Measurements from ENCODE around the gene FAM13A. TPM values are rescaled to one million over a fixed set of nuclear protein-coding genes. Genes with fewer than 3 reads are reported as not detected.

Gene FAM13A
- total and polyA plus RNA-seq, 12 donors, result 10.1 to 61.6 (median 29.1) TPM

- 71 to 77% (median 74%) methylated on average over 2 of the region's 2 CpGs for WGBS, 4 donors
- intact Hi-C loops (cut with DNase I), result no loop called here
These were observed 231.1 kb downstream of the FAM13A start for GRCh38 chr4:88825931-88826330.

DNA sequence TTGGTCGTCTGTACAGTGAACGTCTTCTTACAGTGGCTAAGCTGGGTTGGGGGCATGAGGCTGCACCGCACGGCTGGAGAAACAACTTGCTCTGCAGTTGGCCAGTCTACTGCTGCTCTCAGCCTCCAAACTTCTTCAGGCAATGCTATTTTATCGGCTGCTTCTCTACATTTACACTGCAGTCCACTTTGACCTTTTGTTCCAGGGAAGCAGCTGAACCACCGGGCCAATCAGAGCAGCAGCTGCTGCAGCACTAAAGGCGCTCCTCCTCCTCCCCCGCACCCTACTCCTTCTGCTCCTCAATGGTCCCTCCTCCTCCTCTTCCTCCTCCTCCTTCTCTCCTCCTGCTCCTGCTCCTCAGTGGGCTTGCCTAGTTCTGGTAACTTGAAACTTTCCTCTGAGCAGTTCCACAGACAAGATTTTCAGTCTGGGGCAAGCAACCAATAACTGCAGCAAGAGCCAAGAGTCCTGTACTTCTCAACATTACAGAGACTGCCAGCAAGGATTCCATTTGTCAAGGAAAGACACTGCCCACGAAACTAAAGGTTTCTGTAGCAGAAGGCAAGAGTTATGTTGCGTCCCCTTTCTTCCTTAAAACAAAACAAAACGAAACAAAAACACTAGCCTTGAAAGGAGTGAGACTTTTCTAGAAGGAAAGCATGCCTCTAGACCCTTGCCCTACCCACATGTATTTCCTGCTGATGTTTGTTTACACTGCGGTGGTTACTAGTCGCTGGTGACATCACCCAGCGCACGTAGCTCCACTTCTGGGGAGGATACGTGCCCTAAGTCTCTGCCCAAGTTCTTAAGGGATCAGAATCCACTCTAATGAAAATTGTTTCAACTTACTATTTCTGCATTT, 233.7 kb downstream of the FAM13A start:
- intact Hi-C loops (cut with DNase I), result no loop called here
- TF ChIP-seq, protein P1, sequence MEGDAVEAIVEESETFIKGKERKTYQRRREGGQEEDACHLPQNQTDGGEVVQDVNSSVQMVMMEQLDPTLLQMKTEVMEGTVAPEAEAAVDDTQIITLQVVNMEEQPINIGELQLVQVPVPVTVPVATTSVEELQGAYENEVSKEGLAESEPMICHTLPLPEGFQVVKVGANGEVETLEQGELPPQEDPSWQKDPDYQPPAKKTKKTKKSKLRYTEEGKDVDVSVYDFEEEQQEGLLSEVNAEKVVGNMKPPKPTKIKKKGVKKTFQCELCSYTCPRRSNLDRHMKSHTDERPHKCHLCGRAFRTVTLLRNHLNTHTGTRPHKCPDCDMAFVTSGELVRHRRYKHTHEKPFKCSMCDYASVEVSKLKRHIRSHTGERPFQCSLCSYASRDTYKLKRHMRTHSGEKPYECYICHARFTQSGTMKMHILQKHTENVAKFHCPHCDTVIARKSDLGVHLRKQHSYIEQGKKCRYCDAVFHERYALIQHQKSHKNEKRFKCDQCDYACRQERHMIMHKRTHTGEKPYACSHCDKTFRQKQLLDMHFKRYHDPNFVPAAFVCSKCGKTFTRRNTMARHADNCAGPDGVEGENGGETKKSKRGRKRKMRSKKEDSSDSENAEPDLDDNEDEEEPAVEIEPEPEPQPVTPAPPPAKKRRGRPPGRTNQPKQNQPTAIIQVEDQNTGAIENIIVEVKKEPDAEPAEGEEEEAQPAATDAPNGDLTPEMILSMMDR (IDR thresholded peaks at IDR 0.05), result no peak
- peak; percentile 39 to 81 for TF ChIP-seq POLR2A (IDR thresholded peaks at IDR 0.05)
- H3K4me1 ChIP-seq (replicated peaks in 1 of 2), result peaks cover 9 to 48% of the 10 kb centered on the region in 2 donors
- 0 to 1% (median 0%) methylated on average over 16 of the region's 16 CpGs for WGBS, 4 donors
- H3K27ac ChIP-seq, result peak overlapping the region; percentile 70 to 96 (median 86)
- H3K36me3 ChIP-seq (replicated peaks in 1 of 2), result no peaks in the 10 kb centered on the region
- peak overlapping the region in 3 of 4 donors; percentile 34 to 67 (median 54) for H3K4me3 ChIP-seq
- DNase-seq, result peak; percentile 85 to 95 (median 93)
- no peaks in the 10 kb centered on the region for H3K27me3 ChIP-seq
- no peaks in the 10 kb centered on the region for H3K9me3 ChIP-seq (replicated peaks in 1 of 3)

More at GRCh38 chr4:88825931-88826330, 231.1 kb downstream of the FAM13A start:
- Histone ChIP-seq H3K9me3 (replicated peaks in 1 of 3) (no peaks in the 10 kb centered on the region), H3K27me3 (no peaks in the 10 kb centered on the region), H3K4me1 (replicated peaks in 1 of 2) (peaks cover 9 to 23% of the 10 kb centered on the region in 2 donors), H3K4me3 (no peak overlapping the region), H3K36me3 (replicated peaks in 1 of 2) (no peaks in the 10 kb centered on the region), H3K27ac (no peak overlapping the region)
- TF ChIP-seq POLR2A (IDR thresholded peaks at IDR 0.05), result no peak
- TF ChIP-seq, protein P1 (IDR thresholded peaks at IDR 0.05), result no peak
- DNase-seq, result no peak

GRCh38 chr4:88822034-88822789, 234.8 kb downstream of the FAM13A start:
- no peak for DNase-seq
- TF ChIP-seq POLR2A (IDR thresholded peaks at IDR 0.05), result no peak
- TF ChIP-seq, protein P1 (IDR thresholded peaks at IDR 0.05), result no peak
- H3K4me1 ChIP-seq (replicated peaks in 1 of 2), result peaks cover 9 to 51% of the 10 kb centered on the region in 2 donors
- no peaks in the 10 kb centered on the region for H3K9me3 ChIP-seq (replicated peaks in 1 of 3)
- H3K4me3 ChIP-seq, result peak overlapping the region in 3 of 4 donors; percentile 34 to 67 (median 54)
- no peaks in the 10 kb centered on the region for H3K27me3 ChIP-seq
- peak overlapping the region; percentile 51 to 96 (median 83) for H3K27ac ChIP-seq
- H3K36me3 ChIP-seq (replicated peaks in 1 of 2), result no peaks in the 10 kb centered on the region
- 31 to 53% (median 45%) methylated on average over 4 of the region's 4 CpGs for WGBS, 4 donors
- intact Hi-C loops (cut with DNase I), result no loop called here

- no peak for DNase-seq
- TF ChIP-seq, protein P1 (IDR thresholded peaks at IDR 0.05), result no peak
- no peak for TF ChIP-seq POLR2A (IDR thresholded peaks at IDR 0.05)
- H3K27ac ChIP-seq, result peak overlapping the region in 2 of 5 donors; percentile 11 to 96
- H3K4me3 ChIP-seq, result peak overlapping the region in 2 of 4 donors; percentile 17 to 67
- H3K27me3 ChIP-seq, result no peaks in the 10 kb centered on the region
- H3K36me3 ChIP-seq (replicated peaks in 1 of 2), result no peaks in the 10 kb centered on the region
- intact Hi-C loops (cut with DNase I), result no loop called here
- WGBS, 4 donors, result 36 to 43% (median 39%) methylated on average over 2 of the region's 2 CpGs
- H3K9me3 ChIP-seq (replicated peaks in 1 of 3), result no peaks in the 10 kb centered on the region
- peaks cover 9 to 51% of the 10 kb centered on the region in 2 donors for H3K4me1 ChIP-seq (replicated peaks in 1 of 2)
These were observed 235.5 kb downstream of the FAM13A start for GRCh38 chr4:88821522-88821921.
